ENCODE results near the gene CDCA4.

Gene CDCA4

DNA sequence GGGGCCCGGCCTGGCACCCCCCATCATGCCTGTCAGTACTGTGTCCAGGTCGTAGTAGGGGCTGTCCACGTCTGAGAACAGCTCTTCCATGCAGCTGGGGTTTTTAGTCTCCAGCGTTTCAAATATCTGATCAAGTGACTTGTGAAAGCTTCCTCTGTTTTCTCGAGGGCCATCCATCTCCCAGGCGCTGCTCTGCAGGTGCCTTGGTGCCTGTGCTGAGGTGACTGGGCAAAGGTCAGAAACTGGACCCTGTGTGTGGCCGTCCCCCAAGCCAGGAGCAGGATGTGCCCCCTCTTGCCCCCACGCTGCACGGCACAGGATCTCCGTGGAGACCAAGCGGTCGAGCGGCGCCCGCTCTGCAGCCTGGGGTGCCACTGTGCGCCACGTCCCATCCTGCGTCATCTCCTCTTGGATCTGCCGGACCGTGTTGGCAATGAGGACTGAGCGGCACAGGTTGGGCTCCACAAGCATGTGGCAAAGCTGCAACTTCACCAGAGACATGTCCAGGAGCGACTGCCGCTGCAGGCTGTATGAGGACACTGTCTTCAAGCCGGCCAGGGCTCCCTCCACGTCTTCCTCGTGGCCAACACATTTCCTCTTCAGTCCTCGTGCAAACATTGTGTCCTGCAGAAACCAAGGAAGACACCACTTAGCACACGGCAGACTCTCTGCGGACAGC is 9.4 kb downstream of the CDCA4 start:
- no peak for DNase-seq

DNA sequence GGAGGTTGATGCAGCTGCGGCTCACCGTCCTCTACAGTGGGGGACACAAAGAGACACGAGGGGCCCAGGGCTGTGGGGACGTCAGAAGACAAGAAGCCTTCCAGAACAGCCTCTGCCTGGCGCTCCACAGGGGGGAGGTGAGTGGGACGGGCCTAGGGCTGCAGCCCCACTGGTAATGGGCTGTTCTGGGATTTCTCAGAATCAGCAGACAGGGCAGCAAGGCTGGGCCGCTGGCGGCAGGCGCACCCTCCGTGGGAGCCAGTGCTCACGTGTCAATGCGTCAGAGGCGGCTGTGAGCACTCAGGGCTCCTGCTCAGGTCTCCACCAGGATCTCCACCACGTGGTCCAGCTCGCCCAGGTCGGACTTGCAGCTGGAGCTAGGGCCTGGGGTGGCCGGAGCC is 10.0 kb downstream of the CDCA4 start:
- no peak for DNase-seq

- no peak for DNase-seq
These were observed 10.8 kb downstream of the CDCA4 start for GRCh38 chr14:105010106-105010505.

- no peak for DNase-seq
These were observed 13.2 kb downstream of the CDCA4 start for GRCh38 chr14:105007593-105008264.

GRCh38 chr14:105006831-105007592 is 13.9 kb downstream of the CDCA4 start:
- DNase-seq: no peak

GRCh38 chr14:105005929-105006830 is 14.7 kb downstream of the CDCA4 start:
- DNase-seq: no peak

- no peak for DNase-seq
These were observed 15.5 kb downstream of the CDCA4 start for GRCh38 chr14:105005329-105005928.

DNA sequence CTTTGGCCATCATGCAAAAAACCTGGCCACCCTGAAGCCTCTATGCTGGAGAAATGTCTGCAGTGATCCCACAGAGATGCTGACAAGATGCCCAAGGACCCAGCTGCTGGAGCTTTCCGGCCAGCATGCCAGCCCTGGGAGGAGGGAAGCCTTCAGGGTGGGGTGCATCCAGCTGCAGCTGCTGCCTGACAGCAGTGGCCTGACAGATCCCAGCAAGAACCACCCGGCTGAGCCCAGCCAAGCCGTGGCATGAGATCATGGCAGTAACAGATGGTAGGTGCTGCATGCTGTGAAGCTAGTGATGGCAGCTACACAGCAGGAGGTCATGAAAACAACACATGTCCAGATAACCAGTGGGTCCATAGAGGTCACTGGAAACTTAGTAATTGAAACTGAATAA is 21.5 kb downstream of the CDCA4 start:
- no peak for DNase-seq

GRCh38 chr14:104998801-104999200 is 22.1 kb downstream of the CDCA4 start:
- DNase-seq: peak; percentile 39

DNA sequence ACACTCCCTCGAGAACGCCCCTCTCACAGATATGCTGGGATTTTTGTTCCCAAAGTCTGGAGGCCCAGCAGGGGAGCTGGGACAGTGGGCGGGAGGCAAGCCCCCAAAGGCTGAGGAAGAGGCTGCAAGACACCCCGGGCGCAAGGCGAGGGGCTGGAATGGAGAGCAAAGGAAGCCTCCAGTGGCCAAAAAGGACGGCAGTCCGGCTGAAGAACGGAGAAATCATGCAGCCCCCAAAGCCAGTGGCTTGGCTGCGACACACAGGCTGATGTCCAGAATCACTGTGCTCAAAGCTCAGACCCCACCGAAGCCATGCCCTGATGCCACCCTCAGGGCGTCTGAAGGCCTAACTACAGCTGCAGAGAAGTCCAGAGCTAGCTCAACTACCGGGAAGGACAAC is 24.4 kb downstream of the CDCA4 start:
- DNase-seq: no peak

- no peak for DNase-seq
These were observed 24.9 kb downstream of the CDCA4 start for GRCh38 chr14:104996032-104996431.

GRCh38 chr14:104994978-104995377 is 25.9 kb downstream of the CDCA4 start:
- no peak for DNase-seq

GRCh38 chr14:104993808-104994591 is 26.9 kb downstream of the CDCA4 start:
- no peak for DNase-seq

DNA sequence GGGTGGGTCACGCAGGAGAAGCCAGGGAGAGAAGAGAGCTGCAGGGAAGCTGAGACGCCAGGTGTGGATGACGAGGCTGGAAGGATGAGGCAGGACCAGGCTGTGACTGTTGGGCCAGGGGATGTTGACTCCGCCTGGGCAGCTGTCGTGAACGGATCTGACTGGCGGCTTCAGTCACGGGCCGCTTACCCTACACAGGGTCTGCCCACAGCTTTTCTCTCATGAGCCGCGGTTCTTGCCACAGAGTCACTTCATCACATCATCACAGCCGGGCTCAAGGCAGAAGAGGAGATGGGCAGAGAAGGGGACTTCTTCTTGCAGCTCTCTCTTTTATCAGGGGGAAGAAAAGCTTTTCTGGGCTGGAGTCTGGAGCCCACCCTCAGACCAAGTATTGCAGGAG is 27.6 kb downstream of the CDCA4 start:
- DNase-seq: peak; percentile 15

- no peak for DNase-seq
These were observed 28.4 kb downstream of the CDCA4 start for GRCh38 chr14:104992501-104992900.

- DNase-seq: no peak
These were observed 29.0 kb downstream of the CDCA4 start for GRCh38 chr14:104991896-104992230.

GRCh38 chr14:104989951-104990303 is 31.0 kb downstream of the CDCA4 start:
- no peak for DNase-seq

- DNase-seq: no peak
These were observed 31.5 kb downstream of the CDCA4 start for GRCh38 chr14:104989236-104989950.

- DNase-seq: no peak
These were observed 34.3 kb downstream of the CDCA4 start for GRCh38 chr14:104986487-104987164.

DNA sequence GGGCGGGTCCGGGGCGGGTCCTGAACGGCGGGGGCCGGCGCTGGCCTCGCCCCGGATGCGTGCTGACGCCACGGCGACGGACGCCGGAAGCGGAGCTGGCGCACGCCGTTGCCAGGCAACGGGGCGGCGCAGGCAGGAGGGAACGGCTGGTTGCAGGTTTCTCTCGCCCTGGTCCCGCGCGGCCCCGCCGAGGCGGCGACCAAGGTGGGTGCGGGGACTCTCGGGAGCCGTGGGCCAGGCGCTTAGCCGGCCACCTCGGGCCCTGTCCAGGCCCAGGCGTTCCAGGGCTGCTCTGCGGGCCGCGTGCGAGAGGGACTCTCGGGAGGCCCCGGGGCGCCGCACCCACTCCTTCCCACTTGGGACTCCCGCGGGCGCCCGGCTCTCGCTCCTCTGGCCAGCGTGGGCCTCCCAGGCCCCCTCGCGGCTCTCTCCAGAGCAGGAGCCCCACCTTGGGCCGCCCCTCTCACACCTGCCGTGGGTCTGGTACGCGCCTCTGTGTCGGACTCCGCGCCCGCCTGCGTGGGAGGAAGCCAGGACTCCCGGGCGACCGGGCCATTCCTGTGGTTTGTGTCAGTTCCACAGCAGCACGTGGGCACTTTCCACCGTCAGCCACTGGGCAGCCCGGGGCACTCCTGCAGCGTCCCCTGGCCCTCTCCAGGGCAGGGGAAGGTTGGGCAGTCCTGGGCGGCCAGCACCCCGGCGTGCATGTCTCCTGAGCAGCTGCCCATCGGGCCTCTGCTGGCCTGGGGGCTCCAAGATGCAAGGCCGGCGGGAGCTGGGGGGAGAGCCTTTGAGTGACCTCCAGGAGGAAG is 35.0 kb downstream of the CDCA4 start, which contains the start of gene CLBA1:
CLBA1 (plus strand) TSS at position 114 of the 812 bp plus-strand sequence; CDS start at position 758, 644 bp downstream.
- DNase-seq: peak; percentile 73
